Measurements from ENCODE around the gene RALA. TPM values are rescaled to one million over a fixed set of nuclear protein-coding genes. Genes with fewer than 3 reads are reported as not detected.

RALA gene
- total RNA-seq, 4 donors from 2014 or later: 5.4 to 29.8 (median 17.9) TPM

DNA sequence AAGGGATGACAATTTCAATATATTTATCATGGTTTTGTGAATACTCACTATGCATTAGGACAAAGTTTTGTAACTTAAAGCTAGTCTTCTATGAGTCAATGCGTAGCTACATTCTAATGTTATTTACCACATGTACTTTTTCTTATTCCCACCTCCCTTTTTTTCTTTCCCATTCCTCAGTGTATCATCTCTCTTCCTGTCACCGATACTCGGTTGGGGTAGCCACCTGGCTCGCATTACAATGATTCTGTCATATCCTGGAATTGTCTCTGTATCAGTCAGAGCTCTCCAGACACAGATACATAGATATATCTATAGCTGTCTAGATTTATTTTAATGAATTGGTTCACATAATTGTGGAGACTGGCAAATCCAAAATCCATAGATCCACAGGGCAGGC lies 9.8 kb upstream of the RALA start:
- H3K9me3 ChIP-seq: no peaks in the 10 kb centered on the region
- intact Hi-C loops (cut with DNase I; ENCODE audit: low total_unique reads): no loop called here
- no peak for DNase-seq
- peaks cover 12% of the 10 kb centered on the region for H3K27me3 ChIP-seq
- no peaks in the 10 kb centered on the region for H3K36me3 ChIP-seq
- TF ChIP-seq EP300 (IDR thresholded peaks at IDR 0.05; ENCODE audit: low read depth) (no peak), POLR2A (IDR thresholded peaks at IDR 0.05) (no peak)
- TF ChIP-seq, protein P1, sequence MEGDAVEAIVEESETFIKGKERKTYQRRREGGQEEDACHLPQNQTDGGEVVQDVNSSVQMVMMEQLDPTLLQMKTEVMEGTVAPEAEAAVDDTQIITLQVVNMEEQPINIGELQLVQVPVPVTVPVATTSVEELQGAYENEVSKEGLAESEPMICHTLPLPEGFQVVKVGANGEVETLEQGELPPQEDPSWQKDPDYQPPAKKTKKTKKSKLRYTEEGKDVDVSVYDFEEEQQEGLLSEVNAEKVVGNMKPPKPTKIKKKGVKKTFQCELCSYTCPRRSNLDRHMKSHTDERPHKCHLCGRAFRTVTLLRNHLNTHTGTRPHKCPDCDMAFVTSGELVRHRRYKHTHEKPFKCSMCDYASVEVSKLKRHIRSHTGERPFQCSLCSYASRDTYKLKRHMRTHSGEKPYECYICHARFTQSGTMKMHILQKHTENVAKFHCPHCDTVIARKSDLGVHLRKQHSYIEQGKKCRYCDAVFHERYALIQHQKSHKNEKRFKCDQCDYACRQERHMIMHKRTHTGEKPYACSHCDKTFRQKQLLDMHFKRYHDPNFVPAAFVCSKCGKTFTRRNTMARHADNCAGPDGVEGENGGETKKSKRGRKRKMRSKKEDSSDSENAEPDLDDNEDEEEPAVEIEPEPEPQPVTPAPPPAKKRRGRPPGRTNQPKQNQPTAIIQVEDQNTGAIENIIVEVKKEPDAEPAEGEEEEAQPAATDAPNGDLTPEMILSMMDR (IDR thresholded peaks at IDR 0.05): no peak
- no peak overlapping the region for H3K27ac ChIP-seq
- in situ Hi-C loops (cut with MboI; ENCODE audit: low pct_ligation_motif_present in 1 of 4, low pct_unique_long_range_greater_than_20kb in 1 of 4, low sequenced_read_pairs in 3 of 4): no loop called here
- WGBS, 2 donors (ENCODE audit: low coverage in 1 of 2): 87 to 100% methylated on average over 2 to 4 of the region's 4 CpGs
- no peak overlapping the region for H3K4me3 ChIP-seq
- H3K4me1 ChIP-seq: peaks cover 0 to 6% (median 0%) of the 10 kb centered on the region in 4 donors

DNA sequence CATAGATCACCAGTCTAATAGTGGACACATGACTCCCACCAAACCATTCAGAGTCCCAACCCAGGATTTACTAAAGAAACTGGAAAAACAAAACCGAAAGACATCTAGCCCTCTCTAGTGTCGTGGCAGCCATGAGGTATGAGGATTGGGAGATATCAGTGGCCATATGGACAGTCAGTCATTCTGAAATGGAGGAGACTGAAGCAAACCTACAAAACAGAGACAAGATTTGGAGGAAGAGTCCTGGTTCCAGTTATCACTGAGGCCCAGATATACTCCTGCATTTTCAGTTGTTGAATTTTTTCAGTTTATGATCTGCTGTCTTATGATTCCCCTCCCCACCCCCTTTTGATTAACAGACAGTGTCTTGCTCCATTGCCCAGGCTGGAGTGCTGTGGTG lies 9.1 kb upstream of the RALA start:
- Histone ChIP-seq H3K27ac (no peak overlapping the region), H3K4me3 (no peak overlapping the region), H3K4me1 (peaks cover 0 to 5% (median 0%) of the 10 kb centered on the region in 4 donors), H3K36me3 (no peaks in the 10 kb centered on the region), H3K9me3 (no peaks in the 10 kb centered on the region), H3K27me3 (peaks cover 12% of the 10 kb centered on the region)
- DNase-seq: no peak
- intact Hi-C loops (cut with DNase I; ENCODE audit: low total_unique reads): no loop called here
- WGBS, 2 donors (ENCODE audit: low coverage in 1 of 2): 94 to 100% methylated on average over 1 to 2 of the region's 2 CpGs
- TF ChIP-seq, protein P1 (IDR thresholded peaks at IDR 0.05): no peak
- TF ChIP-seq POLR2AphosphoS5 (IDR thresholded peaks at IDR 0.05): no peak
- no peak for TF ChIP-seq EP300 (IDR thresholded peaks at IDR 0.05; ENCODE audit: low read depth)
- TF ChIP-seq POLR2A (IDR thresholded peaks at IDR 0.05): no peak
- in situ Hi-C loops (cut with MboI; ENCODE audit: low pct_ligation_motif_present in 1 of 4, low pct_unique_long_range_greater_than_20kb in 1 of 4, low sequenced_read_pairs in 3 of 4): no loop called here

DNA sequence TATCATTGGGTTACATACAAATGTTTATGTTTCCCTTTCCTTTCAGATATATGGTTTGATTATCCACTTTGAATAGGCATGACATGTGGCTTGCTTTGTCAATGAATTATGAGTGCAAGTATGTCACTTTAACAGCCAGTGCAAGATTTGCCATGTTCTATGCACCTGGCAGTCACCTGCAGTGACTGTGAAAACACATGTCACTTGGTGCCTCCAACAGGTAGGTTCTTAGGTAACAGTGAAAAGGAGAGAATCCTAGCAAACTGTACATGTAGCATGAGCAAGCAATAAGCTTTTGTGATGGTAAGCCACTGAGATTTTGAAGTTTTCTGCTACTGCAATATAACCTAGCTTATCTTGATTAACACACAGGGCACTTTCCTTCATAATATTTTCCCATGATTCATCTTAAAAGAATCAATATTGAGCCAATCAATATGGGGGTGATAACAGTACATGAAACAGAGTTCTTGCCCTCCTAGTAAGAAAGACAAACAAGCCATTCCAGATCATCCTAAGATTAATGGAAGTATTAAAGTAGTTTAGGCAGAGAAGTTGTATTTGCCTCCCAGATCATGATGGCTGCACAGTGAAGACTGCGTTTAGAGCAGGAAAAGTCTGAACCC lies 7.9 kb upstream of the RALA start:
- H3K9me3 ChIP-seq: no peaks in the 10 kb centered on the region
- in situ Hi-C loops (cut with MboI; ENCODE audit: low pct_ligation_motif_present in 1 of 4, low pct_unique_long_range_greater_than_20kb in 1 of 4, low sequenced_read_pairs in 3 of 4) (no loop called here), intact Hi-C loops (cut with DNase I; ENCODE audit: low total_unique reads) (no loop called here)
- H3K36me3 ChIP-seq: no peaks in the 10 kb centered on the region
- DNase-seq: no peak
- no peak overlapping the region for H3K4me3 ChIP-seq
- H3K27ac ChIP-seq: no peak overlapping the region
- TF ChIP-seq EP300 (IDR thresholded peaks at IDR 0.05; ENCODE audit: low read depth) (no peak), POLR2A (IDR thresholded peaks at IDR 0.05) (no peak), POLR2AphosphoS5 (IDR thresholded peaks at IDR 0.05) (no peak)
- TF ChIP-seq, protein P1 (IDR thresholded peaks at IDR 0.05): no peak
- H3K27me3 ChIP-seq: peaks cover 6% of the 10 kb centered on the region
- H3K4me1 ChIP-seq: no peaks in the 10 kb centered on the region
- WGBS, 2 donors (ENCODE audit: low coverage in 1 of 2): 71 to 74% methylated on average over 1 of the region's 1 CpG

DNA sequence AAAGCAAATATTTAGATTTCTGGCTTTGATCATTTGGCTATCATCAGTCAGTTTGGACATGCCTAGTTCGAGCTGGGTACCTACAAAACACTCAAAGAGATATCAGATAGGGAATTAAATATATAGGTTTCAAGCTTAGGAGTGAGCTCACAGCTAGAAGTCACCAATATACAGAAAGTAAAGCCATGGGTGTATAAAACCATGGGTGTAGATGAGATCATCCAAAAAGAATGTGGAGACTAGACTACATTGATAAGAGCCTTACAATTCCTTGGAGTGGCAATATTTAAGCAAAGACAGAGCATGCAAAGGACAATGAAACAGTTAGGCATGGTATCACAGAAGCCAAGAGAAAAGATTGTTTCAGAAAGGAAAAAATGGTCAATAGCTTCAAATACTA lies 7.2 kb upstream of the RALA start:
- no peaks in the 10 kb centered on the region for H3K36me3 ChIP-seq
- DNase-seq: no peak
- TF ChIP-seq POLR2AphosphoS5 (IDR thresholded peaks at IDR 0.05) (no peak), EP300 (IDR thresholded peaks at IDR 0.05; ENCODE audit: low read depth) (no peak), POLR2A (IDR thresholded peaks at IDR 0.05) (no peak)
- TF ChIP-seq, protein P1 (IDR thresholded peaks at IDR 0.05): no peak
- H3K9me3 ChIP-seq: no peaks in the 10 kb centered on the region
- H3K4me3 ChIP-seq: no peak overlapping the region
- WGBS, 2 donors (ENCODE audit: low coverage in 1 of 2): 11 to 28% methylated on average over 1 of the region's 1 CpG
- peaks cover 6% of the 10 kb centered on the region for H3K27me3 ChIP-seq
- in situ Hi-C loops (cut with MboI; ENCODE audit: low pct_ligation_motif_present in 1 of 4, low pct_unique_long_range_greater_than_20kb in 1 of 4, low sequenced_read_pairs in 3 of 4) (no loop called here), intact Hi-C loops (cut with DNase I; ENCODE audit: low total_unique reads) (no loop called here)
- no peaks in the 10 kb centered on the region for H3K4me1 ChIP-seq
- H3K27ac ChIP-seq: no peak overlapping the region

Data from transverse colon (tissue), 4 donors.